Endothelial cell of umbilical vein (primary cell): Measurements from ENCODE around the gene DHTKD1. TPM values are rescaled to one million over a fixed set of nuclear protein-coding genes. Genes with fewer than 3 reads are reported as not detected.

Experiments used
- BruUV-seq: library from RNA; stranded (reverse); fragments of 400-500 nt; replicated peaks from 2 replicates; lab custom pipeline; 2021; lab: Mats Ljungman, UMichigan
- CTCF ChIA-PET: fragments of 300-600, 350-600 bp; sonication (Branson Sonifier 250); formaldehyde crosslinking; loops from one replicate; lab custom pipeline; 2021; ENCODE audit warnings: antibody characterized with exemption, inconsistent platforms; lab: Charles Lee
- POLR2A ChIA-PET: fragments of 300-600, 350-600 bp; sonication (Branson Sonifier 250); formaldehyde crosslinking; loops from one replicate; lab custom pipeline; 2021; ENCODE audit warnings: antibody characterized with exemption, inconsistent platforms; lab: Charles Lee
- DNase-seq: peaks from one replicate; pipeline ENCODE4 v3.0.0-alpha.2; 2011; ENCODE audit warnings: low read depth, low spot score
- FAIRE-seq: peaks from 2 replicates; lab custom pipeline; 2011; peaks lifted over from hg19 to GRCh38; lab: Jason Lieb, UNC
- H2AFZ ChIP-seq: 2 replicates; pipeline ENCODE4 v1.6.0; 2012; ENCODE audit warnings: low read depth, low read length, control low read depth, inconsistent platforms
- H3K27ac ChIP-seq: 2 replicates; pipeline ENCODE4 v1.5.1; 2011; ENCODE audit warnings: low read depth, mild to moderate bottlenecking, control low read depth, low read length, moderate library complexity; ENCODE audit not compliant: insufficient read depth
- H3K27me3 ChIP-seq, 2 experiments: 2 replicates each; pipeline versions ENCODE4 v1.6.0 to v1.6.1; 2011; ENCODE audit warnings: low read length in 2 of 2, mixed read lengths in 1 of 2; ENCODE audit not compliant: control insufficient read depth in 2 of 2, insufficient read depth in 2 of 2
- H3K36me3 ChIP-seq, 2 experiments: 2 replicates in 1 of 2; 3 replicates in 1 of 2; pipeline ENCODE4 v1.5.1; 2011; ENCODE audit warnings: low read length in 2 of 2, mild to moderate bottlenecking in 1 of 2, moderate library complexity in 1 of 2; ENCODE audit not compliant: control insufficient read depth in 2 of 2, insufficient read depth in 2 of 2; ENCODE audit errors: extremely low read depth in 1 of 2
- H3K4me1 ChIP-seq: 3 replicates; pipeline ENCODE4 v1.5.1; 2011; ENCODE audit warnings: mild to moderate bottlenecking, low read length; ENCODE audit not compliant: control insufficient read depth, insufficient read depth; ENCODE audit errors: extremely low read depth
- H3K4me2 ChIP-seq: 2 replicates; pipeline ENCODE4 v1.6.1; 2011; ENCODE audit warnings: low read length, control low read depth, mixed read lengths; ENCODE audit not compliant: insufficient read depth
- H3K4me3 ChIP-seq, 3 experiments: fragments of 200-600 bp in 1 of 3; sonication (generic), shearing (Covaris generic) in 1 of 3; replicated peaks in 1 of 3; 2 replicates each; pipeline ENCODE4 v1.5.1; 2011 to 2016; ENCODE audit warnings: control low read depth in 3 of 3, low read length in 3 of 3, mild to moderate bottlenecking in 2 of 3, inconsistent platforms in 1 of 3, low read depth in 1 of 3, moderate library complexity in 1 of 3; ENCODE audit not compliant: insufficient read depth in 1 of 3
- H3K79me2 ChIP-seq: 2 replicates; pipeline ENCODE4 v1.6.0; 2012; ENCODE audit warnings: low read length, inconsistent platforms; ENCODE audit not compliant: control insufficient read depth, insufficient read depth
- H3K9ac ChIP-seq: replicated peaks from 2 replicates; pipeline ENCODE3; 2011; ENCODE audit warnings: low read length, control low read depth; ENCODE audit not compliant: insufficient read depth; ENCODE audit errors: extremely low read depth
- H3K9me1 ChIP-seq: replicated peaks from 3 replicates; pipeline ENCODE4 v1.6.0; 2011; ENCODE audit warnings: mild to moderate bottlenecking, low read length; ENCODE audit not compliant: control insufficient read depth, insufficient read depth; ENCODE audit errors: extremely low read depth
- H3K9me3 ChIP-seq: replicated peaks from 2 replicates; pipeline ENCODE4 v1.5.1; 2012; ENCODE audit warnings: low read length, inconsistent platforms; ENCODE audit not compliant: control insufficient read depth, insufficient read depth
- H4K20me1 ChIP-seq: replicated peaks from 2 replicates; pipeline ENCODE3; 2011; ENCODE audit warnings: mild to moderate bottlenecking, low read length; ENCODE audit not compliant: control insufficient read depth, insufficient read depth; ENCODE audit errors: extremely low read depth
- CTCF ChIP-seq, 2 donors: IDR thresholded peaks; 1 replicate in 1 of 2; 2 replicates in 1 of 2; pipeline ENCODE4 v1.5.1; 2011; ENCODE audit warnings: low read length in 2 of 2, mild to moderate bottlenecking in 2 of 2, moderate library complexity in 2 of 2, control low read depth in 1 of 2, inconsistent platforms in 1 of 2, low read depth in 1 of 2; ENCODE audit not compliant: insufficient read depth in 1 of 2; ENCODE audit errors: extremely low read depth in 1 of 2
- EZH2 ChIP-seq: IDR thresholded peaks from 2 replicates; pipeline ENCODE4 v1.6.1; 2012; ENCODE audit warnings: borderline replicate concordance, low read depth, mild to moderate bottlenecking, moderate library complexity, low read length, inconsistent platforms; ENCODE audit not compliant: severe bottlenecking
- FOS ChIP-seq: IDR thresholded peaks from 2 replicates; pipeline ENCODE4 v1.6.1; 2011; ENCODE audit warnings: mild to moderate bottlenecking, low read length, moderate library complexity, borderline replicate concordance; ENCODE audit not compliant: insufficient read depth
- GATA2 ChIP-seq: IDR thresholded peaks from 2 replicates; pipeline ENCODE4 v1.7.0; 2011; ENCODE audit warnings: low read depth, mild to moderate bottlenecking, moderate library complexity, mixed read lengths, low read length; ENCODE audit not compliant: insufficient read length, insufficient read depth
- JUN ChIP-seq: IDR thresholded peaks from 2 replicates; pipeline ENCODE4 v1.6.1; 2011; ENCODE audit warnings: borderline replicate concordance, low read depth; ENCODE audit not compliant: insufficient read length, insufficient read depth
- MAX ChIP-seq: IDR thresholded peaks from 2 replicates; pipeline ENCODE4 v1.6.1; 2011; ENCODE audit not compliant: insufficient read depth, insufficient read length
- MYC ChIP-seq: IDR thresholded peaks from one replicate; pipeline ENCODE4 v1.6.1; 2011; ENCODE audit warnings: mild to moderate bottlenecking, low read depth, low read length
- POLR2A ChIP-seq: IDR thresholded peaks from 2 replicates; pipeline ENCODE4 v1.6.1; 2012; ENCODE audit warnings: low read depth, mild to moderate bottlenecking, control low read depth, low read length
- POLR2AphosphoS5 ChIP-seq: IDR thresholded peaks from 2 replicates; pipeline ENCODE4 v1.6.1; 2012; ENCODE audit warnings: low read depth, mild to moderate bottlenecking, control low read depth, low read length, moderate library complexity; ENCODE audit not compliant: insufficient read depth
- dilution Hi-C: fragments of 300-500 bp; cut with MboI; formaldehyde crosslinking; loops from one replicate; pipeline ENCODE4 v1.15.0; 2019; ENCODE audit warnings: low sequenced_read_pairs; ENCODE audit not compliant: extremely low pct_ligation_motif_present
- intact Hi-C: fragments of 100-400 bp; cut with micrococcal nuclease; formaldehyde crosslinking; loops from one replicate; pipeline ENCODE4 v1.10.0; 2022
- polyA plus RNA-seq, 4 experiments: library from polyadenylated mRNA; depleted of rRNA in 3 of 4; stranded (reverse) in 3 of 4; unstranded in 1 of 4; fragments of >200 nt; gene quantifications; 2 replicates each; pipeline versions ENCODE4 v1.2.1 to v1.2.3, GENCODE V29; 2011 to 2012; ENCODE audit warnings: missing spikeins in 1 of 4
- total RNA-seq: library from RNA; stranded (reverse); gene quantifications from 2 replicates; pipeline ENCODE4 v1.2.3, GENCODE V29; 2021

Gene DHTKD1
- total and polyA plus RNA-seq, 2 donors (not counting 3 experiments of a cell fraction or from before 2014, with no cell fraction given) = 15.3 to 22.9 TPM

GRCh38 chr10:12144538-12144937, 75.8 kb downstream of the DHTKD1 start:
- dilution Hi-C loops (no loop called here), intact Hi-C loops (no loop called here)
- Histone ChIP-seq H3K9me3 (no peaks in the 10 kb centered on the region), H4K20me1 (no peaks in the 10 kb centered on the region), H3K4me1 (no peaks in the 10 kb centered on the region), H2AFZ (no peak overlapping the region), H3K9ac (no peak overlapping the region), H3K79me2 (no peaks in the 10 kb centered on the region), H3K36me3 (peaks cover 8 to 9% of the 10 kb centered on the region in 2 experiments), H3K27me3 (no peaks in the 10 kb centered on the region), H3K4me3 (no peak overlapping the region), H3K27ac (no peak overlapping the region), H3K4me2 (no peak overlapping the region), H3K9me1 (no peaks in the 10 kb centered on the region)
- ChIA-PET CTCF (no interaction called here), POLR2A (no interaction called here)
- FAIRE-seq (no peak), DNase-seq (no peak)
- TF ChIP-seq FOS = no peak
- no peak for TF ChIP-seq EZH2
- no peak for TF ChIP-seq MAX
- no peak for TF ChIP-seq MYC
- TF ChIP-seq JUN = no peak
- no peak for TF ChIP-seq POLR2AphosphoS5
- no peak for TF ChIP-seq GATA2
- no peak for TF ChIP-seq POLR2A
- no peak for TF ChIP-seq CTCF (IDR thresholded peaks at IDR 0.05; ENCODE audit: extremely low read depth in 1 of 2, insufficient read depth in 1 of 2, low read depth in 1 of 2, low read length in 2 of 2)
- BruUV-seq = no TSS peak
